Prostate gland (tissue), 2 donors: Measurements from ENCODE around the gene ZNF135. TPM values are rescaled to one million over a fixed set of nuclear protein-coding genes. Genes with fewer than 3 reads are reported as not detected.

Source experiments
- DNase-seq: peaks from one replicate; pipeline ENCODE4 v3.0.0-alpha.2; 2019; ENCODE audit warnings: low spot score
- H3K27ac ChIP-seq, 2 donors: fragments of 200-600 bp; sonication (generic); 2 replicates each; pipeline ENCODE4 v1.5.1; 2017 to 2019
- H3K27me3 ChIP-seq: fragments of 200-600 bp; sonication (generic); replicated peaks from 2 replicates; pipeline ENCODE4 v1.5.1; 2019; ENCODE audit not compliant: insufficient read depth
- H3K36me3 ChIP-seq, 2 donors: fragments of 200-600 bp; sonication (generic); 1 replicate in 1 of 2; 2 replicates in 1 of 2; pipeline versions ENCODE4 v1.5.1 to v1.8.1; 2017 to 2019
- H3K4me1 ChIP-seq: fragments of 200-600 bp; sonication (generic); replicated peaks from 2 replicates; pipeline ENCODE4 v1.5.1; 2019
- H3K4me3 ChIP-seq, 2 donors: fragments of 200-600 bp; sonication (generic); 2 replicates each; pipeline ENCODE4 v1.5.1; 2017 to 2019
- H3K9me3 ChIP-seq: fragments of 200-600 bp; sonication (generic); 2 replicates; pipeline ENCODE4 v1.5.1; 2017
- CTCF ChIP-seq, 4 experiments: fragments of 200-600 bp in 2 of 4; fragments of 450-650 bp in 2 of 4; sonication (generic) in 2 of 4; IDR thresholded peaks; 1 replicate in 3 of 4; 2 replicates in 1 of 4; pipeline ENCODE4 v1.5.1; 2016 to 2019; ENCODE audit warnings: antibody characterized with exemption in 4 of 4, mild to moderate bottlenecking in 2 of 4, moderate library complexity in 2 of 4
- POLR2A ChIP-seq: fragments of 450-650 bp; IDR thresholded peaks from one replicate; pipeline ENCODE4 v1.6.1; 2016; ENCODE audit warnings: antibody characterized with exemption, mild to moderate bottlenecking
- POLR2AphosphoS5 ChIP-seq: sonication (generic); formaldehyde crosslinking; IDR thresholded peaks from one replicate; pipeline ENCODE4 v1.6.1; 2017; ENCODE audit warnings: antibody characterized with exemption
- WGBS: methylation state at CpG from one replicate; pipeline ENCODE4 v1.1.5; 2018; 5-methylcytosine and 5-hydroxymethylcytosine counted together
- intact Hi-C: fragments of 100-400 bp; cut with DNase I; formaldehyde crosslinking; loops from one replicate; pipeline ENCODE4 v1.14.2; 2022
- total RNA-seq, 2 donors: library from RNA; depleted of rRNA; stranded (reverse); fragments of >200 nt; gene quantifications; one replicate each; pipeline ENCODE4 v1.1.0, GENCODE V29; 2016

The ZNF135 gene
- total RNA-seq, 2 donors from 2014 or later: 13.4 to 19.3 TPM

GRCh38 chr19:58045411-58046050 is 13.6 kb upstream of the ZNF135 start:
- Histone ChIP-seq H3K4me3 (no peak overlapping the region), H3K27ac (no peak overlapping the region), H3K4me1 (no peaks in the 10 kb centered on the region), H3K9me3 (no peaks in the 10 kb centered on the region), H3K27me3 (no peaks in the 10 kb centered on the region), H3K36me3 (no peaks in the 10 kb centered on the region)
- TF ChIP-seq POLR2AphosphoS5 (no peak), POLR2A (no peak), CTCF (IDR thresholded peaks at IDR 0.05) (no peak)
- WGBS: 97% methylated on average over 24 of the region's 24 CpGs
- intact Hi-C loops: no loop called here
- DNase-seq: no peak

- no peaks in the 10 kb centered on the region for H3K36me3 ChIP-seq
- H3K9me3 ChIP-seq: no peaks in the 10 kb centered on the region
- no peak for DNase-seq
- H3K4me3 ChIP-seq: no peak overlapping the region
- no peaks in the 10 kb centered on the region for H3K4me1 ChIP-seq
- TF ChIP-seq CTCF (IDR thresholded peaks at IDR 0.05) (no peak), POLR2A (no peak), POLR2AphosphoS5 (no peak)
- WGBS: 84% methylated on average over 7 of the region's 7 CpGs
- H3K27me3 ChIP-seq: no peaks in the 10 kb centered on the region
- no peak overlapping the region for H3K27ac ChIP-seq
- intact Hi-C loops: no loop called here
These were observed 12.2 kb upstream of the ZNF135 start for GRCh38 chr19:58046856-58047255.

GRCh38 chr19:58047672-58048071 is 11.4 kb upstream of the ZNF135 start:
- H3K4me3 ChIP-seq: no peak overlapping the region
- intact Hi-C loops: no loop called here
- no peaks in the 10 kb centered on the region for H3K4me1 ChIP-seq
- no peaks in the 10 kb centered on the region for H3K9me3 ChIP-seq
- 92% methylated on average over 12 of the region's 12 CpGs for WGBS
- DNase-seq: no peak
- H3K27ac ChIP-seq: no peak overlapping the region
- no peak for TF ChIP-seq POLR2AphosphoS5
- TF ChIP-seq POLR2A: no peak
- TF ChIP-seq CTCF (IDR thresholded peaks at IDR 0.05): no peak
- H3K27me3 ChIP-seq: no peaks in the 10 kb centered on the region
- H3K36me3 ChIP-seq: no peaks in the 10 kb centered on the region

- Histone ChIP-seq H3K4me3 (no peak overlapping the region), H3K9me3 (no peaks in the 10 kb centered on the region), H3K27ac (no peak overlapping the region), H3K4me1 (no peaks in the 10 kb centered on the region), H3K27me3 (no peaks in the 10 kb centered on the region), H3K36me3 (no peaks in the 10 kb centered on the region)
- 95% methylated on average over 16 of the region's 16 CpGs for WGBS
- no peak for DNase-seq
- no peak for TF ChIP-seq POLR2A
- intact Hi-C loops: no loop called here
These were observed 6.8 kb upstream of the ZNF135 start for GRCh38 chr19:58052256-58052655.

- Histone ChIP-seq H3K36me3 (no peaks in the 10 kb centered on the region), H3K4me1 (no peaks in the 10 kb centered on the region), H3K4me3 (no peak overlapping the region), H3K27ac (no peak overlapping the region), H3K9me3 (no peaks in the 10 kb centered on the region), H3K27me3 (no peaks in the 10 kb centered on the region)
- no peak for TF ChIP-seq POLR2A
- no peak for TF ChIP-seq POLR2AphosphoS5
- no peak for TF ChIP-seq CTCF (IDR thresholded peaks at IDR 0.05)
- intact Hi-C loops: no loop called here
- no peak for DNase-seq
- 94% methylated on average over 27 of the region's 30 CpGs for WGBS
These were observed 5.5 kb upstream of the ZNF135 start for GRCh38 chr19:58053480-58054156.
